GM18517 (cell line): Measurements from ENCODE around the gene SORL1.
A peak's percentile ranks its signal among the peaks of the same experiment; 100 is the strongest.

Experiments used
- ATAC-seq: cut with Tn5 transposase; IDR thresholded peaks from one replicate; pipeline ENCODE4 v1.9.1; 2021; ENCODE audit warnings: mild to moderate bottlenecking, moderate library complexity; ENCODE audit not compliant: unreplicated experiment

The SORL1 gene

GRCh38 chr11:121652971-121653370, 200.9 kb downstream of the SORL1 start:
- no peak for ATAC-seq

GRCh38 chr11:121654259-121654842, 202.2 kb downstream of the SORL1 start:
- no peak for ATAC-seq

- ATAC-seq, result no peak
Observed at GRCh38 chr11:121654843-121655536, 202.9 kb downstream of the SORL1 start.

- ATAC-seq, result peak; percentile 79
Observed at GRCh38 chr11:121655537-121656327, 203.6 kb downstream of the SORL1 start.

- ATAC-seq, result no peak
Observed at GRCh38 chr11:121656328-121657090, 204.4 kb downstream of the SORL1 start.

GRCh38 chr11:121657146-121657545, 205.0 kb downstream of the SORL1 start:
- no peak for ATAC-seq

- no peak for ATAC-seq
Observed at GRCh38 chr11:121659811-121660210, 207.7 kb downstream of the SORL1 start.

GRCh38 chr11:121661880-121662486, 209.9 kb downstream of the SORL1 start:
- no peak for ATAC-seq

GRCh38 chr11:121664144-121664543, 212.0 kb downstream of the SORL1 start:
- ATAC-seq, result no peak

GRCh38 chr11:121665206-121665838, 213.2 kb downstream of the SORL1 start:
- ATAC-seq, result no peak

- no peak for ATAC-seq
Observed at GRCh38 chr11:121667836-121668235, 215.7 kb downstream of the SORL1 start.

GRCh38 chr11:121669422-121669821, 217.3 kb downstream of the SORL1 start:
- no peak for ATAC-seq

GRCh38 chr11:121670266-121670665, 218.2 kb downstream of the SORL1 start:
- no peak for ATAC-seq

- no peak for ATAC-seq
Observed at GRCh38 chr11:121670805-121671282, 218.7 kb downstream of the SORL1 start.

- no peak for ATAC-seq
Observed at GRCh38 chr11:121671283-121672168, 219.4 kb downstream of the SORL1 start.

GRCh38 chr11:121672630-121673487, 220.7 kb downstream of the SORL1 start:
- ATAC-seq, result no peak

- ATAC-seq, result no peak
Observed at GRCh38 chr11:121681550-121682268, 229.6 kb downstream of the SORL1 start.
